GM21381 (cell line): ENCODE results near the gene NID2.

ENCODE experiments used
- ATAC-seq: cut with Tn5 transposase; IDR thresholded peaks from one replicate; pipeline ENCODE4 v1.9.1; 2021; ENCODE audit warnings: mild to moderate bottlenecking, moderate library complexity; ENCODE audit not compliant: unreplicated experiment

The NID2 gene

GRCh38 chr14:52080158-52080800 lies 11.4 kb upstream of the NID2 start:
- no peak for ATAC-seq

- no peak for ATAC-seq
These were observed 10.5 kb upstream of the NID2 start for GRCh38 chr14:52079239-52079959.

DNA sequence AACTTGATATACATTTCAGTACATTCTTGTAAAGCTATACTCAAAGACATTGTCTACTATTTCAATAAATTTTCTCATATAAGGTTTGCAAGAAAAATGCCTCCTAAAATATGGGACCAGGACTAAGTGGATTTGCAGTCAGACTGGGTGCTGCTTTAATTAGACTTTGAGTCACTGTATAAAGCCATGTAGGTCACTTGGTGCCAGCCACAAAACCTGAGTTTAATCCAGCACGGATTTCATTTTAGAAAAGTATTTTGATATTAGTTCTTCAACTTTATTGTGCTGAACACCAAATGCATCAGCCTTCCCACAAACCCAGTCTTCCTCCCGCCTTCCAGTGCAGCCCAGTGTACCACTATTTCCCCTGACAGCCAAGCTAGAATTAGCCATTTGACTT lies 9.9 kb upstream of the NID2 start:
- no peak for ATAC-seq

- ATAC-seq: no peak
These were observed 9.3 kb upstream of the NID2 start for GRCh38 chr14:52078095-52078531.

DNA sequence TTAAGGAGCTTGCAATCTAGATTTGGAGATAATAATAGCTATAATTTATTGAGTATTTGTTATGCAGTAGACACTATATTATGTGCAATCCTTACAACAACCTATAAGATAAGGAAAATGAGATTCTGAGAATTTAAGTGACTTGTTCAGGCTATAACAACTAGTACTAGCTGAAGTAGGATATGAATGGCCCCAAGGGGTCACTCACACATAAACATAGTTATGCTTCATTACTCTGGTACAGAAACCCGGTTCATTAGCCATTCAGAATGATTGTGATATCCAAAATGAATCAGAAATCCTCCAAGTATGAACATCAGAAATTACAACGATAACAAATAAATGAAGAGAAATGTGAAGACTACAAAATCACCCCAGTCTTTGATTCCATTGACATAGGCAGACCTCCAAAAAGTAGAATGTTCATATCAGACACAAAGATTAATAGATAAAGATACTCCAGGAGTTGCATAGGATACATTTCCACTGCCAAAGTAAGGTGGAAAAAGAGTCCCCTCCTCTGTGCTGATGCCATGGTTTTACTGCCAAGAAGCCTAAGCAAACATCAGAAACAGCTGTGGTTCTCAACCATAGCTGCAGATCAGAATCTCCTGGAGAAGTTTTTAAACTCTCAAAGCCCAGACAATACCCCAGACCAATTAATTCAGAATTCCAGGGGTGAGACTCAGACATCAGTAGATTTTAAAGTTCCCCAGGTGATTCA lies 8.6 kb upstream of the NID2 start:
- ATAC-seq: no peak

DNA sequence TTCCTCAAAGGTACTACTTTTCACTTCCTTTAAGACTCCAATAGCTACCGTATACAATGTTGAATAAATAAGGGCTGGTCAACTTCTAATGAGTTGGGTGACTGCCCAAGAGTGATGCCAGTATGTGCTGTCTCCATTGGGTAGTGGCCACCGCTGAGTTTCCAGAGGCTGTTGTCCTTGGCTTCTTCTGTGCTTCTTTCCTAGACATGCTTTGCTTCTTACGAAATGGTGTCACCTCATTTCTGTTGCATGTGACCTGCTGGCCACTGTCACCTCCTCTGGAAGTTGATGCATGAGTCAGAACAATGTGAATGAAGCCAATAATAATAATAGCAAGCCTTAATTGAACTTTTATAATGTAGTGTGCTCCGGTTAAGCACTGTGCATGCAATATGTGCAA lies 7.5 kb upstream of the NID2 start:
- no peak for ATAC-seq

- no peak for ATAC-seq
These were observed 6.5 kb upstream of the NID2 start for GRCh38 chr14:52075371-52075770.

GRCh38 chr14:52073251-52073650 lies 4.4 kb upstream of the NID2 start:
- no peak for ATAC-seq

DNA sequence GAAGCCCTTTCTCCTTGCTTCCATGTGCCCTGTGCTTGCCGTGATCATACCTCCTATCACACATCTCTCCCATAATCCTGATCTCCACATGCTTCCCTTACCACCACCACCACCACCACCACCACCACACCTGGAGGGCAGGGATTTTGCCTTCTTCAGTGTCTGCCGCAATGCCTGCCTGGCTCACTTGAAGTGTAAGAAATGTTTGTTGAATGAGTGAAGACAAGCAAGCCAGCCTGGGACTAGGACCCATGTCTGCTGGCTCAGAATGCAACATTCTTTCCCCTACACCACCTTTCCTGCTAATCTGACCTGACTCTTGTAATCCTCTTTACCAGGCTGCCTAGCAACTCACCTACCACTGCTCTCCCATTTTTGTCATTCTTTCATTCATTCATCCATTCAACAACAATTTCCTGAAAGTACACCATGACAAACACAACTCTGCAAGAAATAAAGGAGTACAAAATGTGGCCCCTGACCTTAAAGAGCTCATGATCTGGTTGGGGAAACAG lies 3.5 kb upstream of the NID2 start:
- ATAC-seq: no peak

- ATAC-seq: no peak
These were observed 2.8 kb upstream of the NID2 start for GRCh38 chr14:52071675-52072074.

DNA sequence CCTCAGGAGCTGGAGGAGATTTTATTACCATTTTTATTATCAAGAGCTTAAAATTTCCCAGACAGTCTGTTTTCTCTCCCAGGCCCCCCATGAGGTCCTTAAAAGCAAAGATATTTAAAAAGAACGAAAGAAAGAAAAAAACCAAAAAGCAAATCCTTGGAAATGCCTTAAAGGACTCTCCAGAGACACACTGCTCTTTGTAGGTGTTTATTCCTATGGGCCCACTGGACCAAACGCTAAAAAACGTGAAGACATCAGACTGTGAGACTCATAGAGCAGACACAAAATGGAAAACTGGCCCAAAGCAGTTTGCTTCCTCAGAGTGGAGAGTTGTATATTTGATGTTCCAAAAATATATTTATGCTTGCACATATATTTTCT lies 1.2 kb upstream of the NID2 start:
- ATAC-seq: no peak

- no peak for ATAC-seq
These were observed 620 bp upstream of the NID2 start for GRCh38 chr14:52069307-52070050.

GRCh38 chr14:52067873-52068614 lies 815 bp downstream of the NID2 start:
- no peak for ATAC-seq

- ATAC-seq: no peak
These were observed 4.7 kb downstream of the NID2 start for GRCh38 chr14:52064174-52064573.

GRCh38 chr14:52063052-52063462 lies 5.8 kb downstream of the NID2 start:
- no peak for ATAC-seq

DNA sequence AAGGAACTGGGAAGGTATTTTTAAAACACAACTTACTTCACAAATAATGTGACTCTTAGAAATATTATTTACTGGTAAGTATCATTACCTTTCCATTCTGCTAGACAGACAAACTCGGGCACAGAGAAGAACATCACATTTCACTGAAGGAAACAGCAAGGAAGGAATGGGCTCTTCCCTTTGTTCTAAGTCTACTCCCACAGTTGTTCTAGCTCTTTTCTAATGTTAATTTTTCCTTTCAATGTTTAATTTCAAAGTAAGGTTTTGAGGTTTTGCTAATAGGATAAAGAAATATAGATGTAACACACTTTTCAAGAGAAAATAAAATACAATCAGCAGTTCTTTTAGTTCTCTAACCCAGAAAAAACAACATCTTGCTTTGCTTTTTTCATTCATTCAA lies 7.0 kb downstream of the NID2 start:
- no peak for ATAC-seq

- ATAC-seq: no peak
These were observed 7.5 kb downstream of the NID2 start for GRCh38 chr14:52061390-52061789.

DNA sequence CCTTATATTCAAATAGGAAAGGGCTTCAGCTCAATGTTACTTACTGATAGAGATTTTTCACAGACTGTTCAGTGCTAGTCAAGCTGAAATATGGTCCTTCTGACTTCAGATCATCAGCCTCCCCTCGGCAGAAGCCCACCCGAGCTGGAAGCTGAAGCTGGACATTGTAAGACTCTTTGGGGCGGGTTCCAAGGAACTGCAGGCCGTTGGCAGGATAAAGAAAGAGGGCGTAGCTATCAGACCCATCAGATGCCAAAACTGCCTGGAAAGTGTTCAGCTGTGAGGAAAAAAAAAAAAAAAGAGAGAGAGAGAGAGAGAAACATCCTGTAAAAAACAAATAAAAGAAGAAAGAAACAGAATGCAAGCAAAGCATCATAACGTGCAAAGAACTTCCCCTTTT lies 8.8 kb downstream of the NID2 start:
- ATAC-seq: no peak

DNA sequence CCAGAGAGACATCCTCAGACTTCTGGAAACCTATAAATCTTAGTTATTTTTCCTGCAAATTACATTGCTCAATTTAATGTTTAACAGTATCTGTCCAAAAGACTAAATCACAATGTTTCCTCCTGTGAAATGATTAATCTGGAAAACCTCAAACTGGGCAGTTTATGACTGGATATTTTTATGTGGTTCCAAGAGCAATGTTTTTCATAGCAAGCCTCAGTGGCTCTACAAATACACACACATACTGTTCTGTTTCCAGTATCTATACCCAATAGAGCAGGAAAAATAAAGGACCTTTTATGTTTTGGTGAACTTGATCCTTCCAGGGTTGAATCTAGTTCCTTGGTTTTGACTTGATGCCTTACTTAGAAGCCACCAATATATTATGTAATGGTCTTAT lies 9.2 kb downstream of the NID2 start:
- ATAC-seq: no peak

DNA sequence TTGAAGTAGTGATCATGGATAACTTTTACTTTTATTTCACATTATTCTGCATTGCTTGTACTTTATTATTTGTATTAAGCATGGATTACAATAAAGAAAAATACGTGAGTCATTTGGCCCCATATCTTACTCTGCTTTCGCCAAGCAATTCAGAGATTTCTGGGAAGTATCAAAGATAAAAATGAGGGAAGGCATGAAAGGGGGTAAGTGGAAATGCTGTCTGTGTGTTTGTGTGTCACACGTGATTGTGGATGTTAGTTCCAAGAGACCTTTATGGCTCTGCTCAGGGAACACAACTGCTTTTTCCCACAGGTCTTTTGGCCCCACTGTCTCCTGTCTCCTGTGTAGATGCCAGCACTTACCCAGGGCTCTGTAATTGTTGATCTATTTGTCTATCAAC lies 10.5 kb downstream of the NID2 start:
- no peak for ATAC-seq

- no peak for ATAC-seq
These were observed 13.7 kb downstream of the NID2 start for GRCh38 chr14:52055167-52055566.
